Erythroblast (primary cell): ENCODE results near the gene ZCCHC24.

Experiments
- GATA1 ChIP-seq: IDR thresholded peaks from 2 replicates; pipeline ENCODE4 v1.6.1; 2011; ENCODE audit warnings: low read depth, mild to moderate bottlenecking, control low read depth, low read length, moderate library complexity
- POLR2A ChIP-seq: IDR thresholded peaks from 2 replicates; pipeline ENCODE4 v1.6.1; 2011; ENCODE audit warnings: mild to moderate bottlenecking, low read length

DNA sequence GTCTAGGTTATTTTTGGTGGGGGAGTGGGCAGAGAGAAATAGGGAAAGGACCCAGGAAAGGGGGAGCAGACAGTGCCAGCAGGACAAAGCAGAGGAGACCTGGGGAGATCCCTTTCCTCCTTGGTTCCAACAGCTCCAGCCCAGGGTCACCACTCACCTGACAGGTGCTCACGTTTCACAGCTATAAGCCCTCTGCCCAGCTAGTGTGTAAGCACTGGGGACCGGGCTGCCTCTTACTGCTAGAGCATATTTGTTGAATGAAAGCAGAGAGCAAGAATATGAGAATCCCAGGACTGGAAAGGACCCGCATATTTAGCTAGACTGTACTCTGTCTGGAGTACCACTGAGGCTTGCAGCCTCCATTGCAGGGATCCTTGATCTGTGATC, 6.7 kb downstream of the ZCCHC24 start:
- no peak for TF ChIP-seq POLR2A
- TF ChIP-seq GATA1, result no peak
